PFSK-1 (cell line): ENCODE measurements around the gene PPARA.

ENCODE experiments used
- FOXP2 ChIP-seq: optimal IDR thresholded peaks from 2 replicates; pipeline ENCODE3; 2011; ENCODE audit warnings: borderline replicate concordance, control low read depth, inconsistent platforms; ENCODE audit not compliant: insufficient read depth; ENCODE audit errors: extremely low read length, extremely low read depth
- POLR2AphosphoS5 ChIP-seq: IDR thresholded peaks from 2 replicates; pipeline ENCODE4 v1.6.1; 2012; ENCODE audit warnings: low read depth, mild to moderate bottlenecking, control low read depth, low read length, moderate library complexity
- REST ChIP-seq, 2 experiments: IDR thresholded peaks; 2 replicates each; pipeline versions ENCODE4 v1.6.1 to v1.8.0; 2011 to 2012; ENCODE audit warnings: low read depth in 2 of 2, low read length in 2 of 2, control low read depth in 1 of 2, inconsistent platforms in 1 of 2, mild to moderate bottlenecking in 1 of 2, moderate library complexity in 1 of 2; ENCODE audit not compliant: insufficient read depth in 1 of 2
- SIN3A ChIP-seq: IDR thresholded peaks from 2 replicates; pipeline ENCODE4 v1.6.1; 2012; ENCODE audit warnings: mild to moderate bottlenecking, low read length, moderate library complexity, borderline replicate concordance; ENCODE audit not compliant: insufficient read depth
- TAF1 ChIP-seq: IDR thresholded peaks from 2 replicates; pipeline ENCODE4 v1.6.1; 2012; ENCODE audit warnings: low read length, control low read depth, borderline replicate concordance; ENCODE audit not compliant: insufficient read depth

PPARA gene

GRCh38 chr22:46178755-46179505 is 28.6 kb downstream of the PPARA start:
- TF ChIP-seq FOXP2, result no peak
- no peak for TF ChIP-seq SIN3A
- TF ChIP-seq TAF1, result no peak
- no peak for TF ChIP-seq REST (IDR thresholded peaks at IDR 0.05; ENCODE audit: insufficient read depth in 1 of 2, low read depth in 2 of 2, low read length in 2 of 2)
- no peak for TF ChIP-seq POLR2AphosphoS5

- no peak for TF ChIP-seq POLR2AphosphoS5
- no peak for TF ChIP-seq TAF1
- no peak for TF ChIP-seq FOXP2
- TF ChIP-seq SIN3A, result no peak
- no peak for TF ChIP-seq REST (IDR thresholded peaks at IDR 0.05; ENCODE audit: insufficient read depth in 1 of 2, low read depth in 2 of 2, low read length in 2 of 2)
Measured at GRCh38 chr22:46179748-46180147, 29.4 kb downstream of the PPARA start.

- TF ChIP-seq FOXP2 (no peak), SIN3A (no peak), POLR2AphosphoS5 (no peak), TAF1 (no peak), REST (IDR thresholded peaks at IDR 0.05; ENCODE audit: insufficient read depth in 1 of 2, low read depth in 2 of 2, low read length in 2 of 2) (no peak)
Measured at GRCh38 chr22:46180370-46181137, 30.2 kb downstream of the PPARA start.

- TF ChIP-seq TAF1, result no peak
Measured at GRCh38 chr22:46183733-46184132, 33.4 kb downstream of the PPARA start.

GRCh38 chr22:46185283-46185682 is 35.0 kb downstream of the PPARA start:
- no peak for TF ChIP-seq POLR2AphosphoS5
- TF ChIP-seq TAF1, result no peak
- no peak for TF ChIP-seq REST (IDR thresholded peaks at IDR 0.05; ENCODE audit: insufficient read depth in 1 of 2, low read depth in 2 of 2, low read length in 2 of 2)
- no peak for TF ChIP-seq SIN3A
- TF ChIP-seq FOXP2, result no peak
